ENCODE data around the gene EMP1. TPM values are rescaled to one million over a fixed set of nuclear protein-coding genes. Genes with fewer than 3 reads are reported as not detected.

Gene EMP1
- total RNA-seq, 4 donors from 2014 or later: 33.5 to 111 (median 73.6) TPM

- TF ChIP-seq POLR2A (IDR thresholded peaks at IDR 0.05): no peak
- Histone ChIP-seq H3K9me3 (no peaks in the 10 kb centered on the region), H3K27me3 (no peaks in the 10 kb centered on the region), H3K4me3 (no peak overlapping the region), H3K27ac (no peak overlapping the region), H3K36me3 (no peaks in the 10 kb centered on the region), H3K4me1 (peaks cover 0 to 2% of the 10 kb centered on the region in 2 donors)
- in situ Hi-C loops (cut with MboI; ENCODE audit: low sequenced_read_pairs in 4 of 4): no loop called here
- DNase-seq (no peak), ATAC-seq (no peak)
- intact Hi-C loops (cut with DNase I; ENCODE audit: low total_unique reads): no loop called here
Measured at GRCh38 chr12:13156277-13156676, 40.2 kb upstream of the EMP1 start.

GRCh38 chr12:13161172-13161571 lies 35.4 kb upstream of the EMP1 start:
- no peak for DNase-seq
- Histone ChIP-seq H3K4me1 (no peaks in the 10 kb centered on the region), H3K27me3 (no peaks in the 10 kb centered on the region), H3K4me3 (no peak overlapping the region), H3K27ac (no peak overlapping the region), H3K36me3 (no peaks in the 10 kb centered on the region), H3K9me3 (no peaks in the 10 kb centered on the region)
- ATAC-seq: no peak
- TF ChIP-seq POLR2A (IDR thresholded peaks at IDR 0.05): no peak
- no peak for TF ChIP-seq CTCF (IDR thresholded peaks at IDR 0.05 in 4 of 5, conservative IDR thresholded peaks at IDR 0.05 in 1 of 5)
- in situ Hi-C loops (cut with MboI; ENCODE audit: low sequenced_read_pairs in 4 of 4) (no loop called here), intact Hi-C loops (cut with DNase I; ENCODE audit: low total_unique reads) (no loop called here)

GRCh38 chr12:13162904-13163303 lies 33.6 kb upstream of the EMP1 start:
- no peak for DNase-seq
- H3K36me3 ChIP-seq: no peaks in the 10 kb centered on the region
- in situ Hi-C loops (cut with MboI; ENCODE audit: low sequenced_read_pairs in 4 of 4) (no loop called here), intact Hi-C loops (cut with DNase I; ENCODE audit: low total_unique reads) (no loop called here)
- H3K9me3 ChIP-seq: no peaks in the 10 kb centered on the region
- no peak overlapping the region for H3K4me3 ChIP-seq
- no peaks in the 10 kb centered on the region for H3K4me1 ChIP-seq
- no peak overlapping the region for H3K27ac ChIP-seq
- no peak for TF ChIP-seq CTCF (IDR thresholded peaks at IDR 0.05 in 4 of 5, conservative IDR thresholded peaks at IDR 0.05 in 1 of 5)
- TF ChIP-seq POLR2A (IDR thresholded peaks at IDR 0.05): no peak
- no peak for ATAC-seq
- H3K27me3 ChIP-seq: no peaks in the 10 kb centered on the region

GRCh38 chr12:13163868-13164635 lies 32.5 kb upstream of the EMP1 start:
- H3K27me3 ChIP-seq: peaks cover 0 to 1% (median 0%) of the 10 kb centered on the region in 3 donors
- in situ Hi-C loops (cut with MboI; ENCODE audit: low sequenced_read_pairs in 4 of 4) (no loop called here), intact Hi-C loops (cut with DNase I; ENCODE audit: low total_unique reads) (no loop called here)
- no peak overlapping the region for H3K27ac ChIP-seq
- ATAC-seq: no peak
- no peak overlapping the region for H3K4me3 ChIP-seq
- no peaks in the 10 kb centered on the region for H3K36me3 ChIP-seq
- no peaks in the 10 kb centered on the region for H3K4me1 ChIP-seq
- DNase-seq: no peak
- no peak for TF ChIP-seq POLR2A (IDR thresholded peaks at IDR 0.05)
- no peak for TF ChIP-seq CTCF (IDR thresholded peaks at IDR 0.05 in 4 of 5, conservative IDR thresholded peaks at IDR 0.05 in 1 of 5)
- no peaks in the 10 kb centered on the region for H3K9me3 ChIP-seq

- Histone ChIP-seq H3K4me1 (no peaks in the 10 kb centered on the region), H3K27me3 (peaks cover 0 to 5% (median 0%) of the 10 kb centered on the region in 3 donors), H3K4me3 (no peak overlapping the region), H3K9me3 (no peaks in the 10 kb centered on the region), H3K27ac (no peak overlapping the region), H3K36me3 (no peaks in the 10 kb centered on the region)
- no peak for ATAC-seq
- TF ChIP-seq CTCF (IDR thresholded peaks at IDR 0.05 in 4 of 5, conservative IDR thresholded peaks at IDR 0.05 in 1 of 5): no peak
- TF ChIP-seq POLR2A (IDR thresholded peaks at IDR 0.05): no peak
- in situ Hi-C loops (cut with MboI; ENCODE audit: low sequenced_read_pairs in 4 of 4) (no loop called here), intact Hi-C loops (cut with DNase I; ENCODE audit: low total_unique reads) (no loop called here)
- no peak for DNase-seq
Measured at GRCh38 chr12:13164921-13165616, 31.5 kb upstream of the EMP1 start.
